ENCODE results near the gene ABCC8. TPM values are rescaled to one million over a fixed set of nuclear protein-coding genes. Genes with fewer than 3 reads are reported as not detected.

The ABCC8 gene
- total RNA-seq, 1 experiment from 2014 or later = 2.4 TPM

- Histone ChIP-seq H3K79me2 (ENCODE audit: insufficient read depth, low read length) (no peaks in the 10 kb centered on the region), H3K9me3 (ENCODE audit: control insufficient read depth, low read depth, low read length) (peaks cover 11% of the 10 kb centered on the region), H3K27ac (ENCODE audit: insufficient read length, low read depth, low read length) (no peak overlapping the region), H4K8ac (replicated peaks; ENCODE audit: insufficient read length, low read depth, low read length) (no peak overlapping the region), H4K5ac (ENCODE audit: insufficient read length, low read depth, low read length) (no peak overlapping the region), H4K20me1 (ENCODE audit: control insufficient read depth, insufficient read depth, insufficient read length) (peaks cover 3% of the 10 kb centered on the region), H3K23me2 (ENCODE audit: insufficient read length, low read depth, low read length, poor library complexity, severe bottlenecking) (no peaks in the 10 kb centered on the region), H3K56ac (ENCODE audit: insufficient read length, low read depth, low read length) (no peak overlapping the region), H2BK15ac (ENCODE audit: low read depth, low read length) (no peak overlapping the region), H4K91ac (ENCODE audit: insufficient read length, low read depth, low read length) (no peak overlapping the region), H2AK5ac (ENCODE audit: insufficient read length, low read length) (no peak overlapping the region), H3K4me1 (ENCODE audit: insufficient read depth, low read length) (no peaks in the 10 kb centered on the region), H3K27me3 (ENCODE audit: insufficient read depth, low read length) (no peaks in the 10 kb centered on the region), H3T11ph (ENCODE audit: low read length) (no peak overlapping the region), H2AFZ (ENCODE audit: low read length) (no peak overlapping the region), H3K4me2 (ENCODE audit: insufficient read depth, insufficient read length, low read length) (no peak overlapping the region), H3K18ac (ENCODE audit: insufficient read length, low read depth, low read length) (no peak overlapping the region), H3K9ac (ENCODE audit: extremely low read depth, insufficient read length, low read length) (no peak overlapping the region), H2BK12ac (ENCODE audit: insufficient read length, low read depth, low read length) (no peak overlapping the region), H3K79me1 (ENCODE audit: insufficient read depth, low read depth, low read length, poor library complexity, severe bottlenecking) (no peaks in the 10 kb centered on the region), H2BK120ac (ENCODE audit: low read depth, low read length, poor library complexity, severe bottlenecking) (no peak overlapping the region), H3K4ac (ENCODE audit: low read depth, low read length) (no peak overlapping the region), H2BK20ac (ENCODE audit: low read depth, low read length, poor library complexity, severe bottlenecking) (no peak overlapping the region), H3K14ac (ENCODE audit: insufficient read depth, low read length) (no peak overlapping the region), H2BK5ac (ENCODE audit: insufficient read length, low read length) (no peak overlapping the region), H3K23ac (ENCODE audit: insufficient read length, low read depth, low read length) (no peak overlapping the region)
- peaks cover 11 to 17% (median 15%) of the 10 kb centered on the region in 3 experiments; a peak in 6 of 7 replicates for H3K36me3 Mint-ChIP-seq (ENCODE audit: insufficient read depth in 1 of 3, low read depth in 3 of 3)
- no peak for DNase-seq
- H3K9me3 Mint-ChIP-seq = peaks cover 9 to 12% of the 10 kb centered on the region in 2 experiments; a peak in 4 of 5 replicates
- H3K4me1 Mint-ChIP-seq = peaks cover 3 to 8% of the 10 kb centered on the region in 2 experiments; a peak in 3 of 4 replicates
- no peak for TF ChIP-seq CTCF (conservative IDR thresholded peaks at IDR 0.05)
- no peak overlapping the region for H3K4me3 Mint-ChIP-seq
- peaks cover 9% of the 10 kb centered on the region for H3K27me3 Mint-ChIP-seq (ENCODE audit: low read depth)
- no CpG with 5 or more reads among the region's 1 CpG for WGBS (ENCODE audit: extremely low coverage, insufficient read length, low lambda C conversion rate)
- no peak overlapping the region; a peak in 1 of 7 replicates for H3K27ac Mint-ChIP-seq
Observed at GRCh38 chr11:17383461-17383860, 93.2 kb downstream of the ABCC8 start.

All from H9 (cell line).